Measurements from ENCODE around the gene GPR39.

Gene GPR39

DNA sequence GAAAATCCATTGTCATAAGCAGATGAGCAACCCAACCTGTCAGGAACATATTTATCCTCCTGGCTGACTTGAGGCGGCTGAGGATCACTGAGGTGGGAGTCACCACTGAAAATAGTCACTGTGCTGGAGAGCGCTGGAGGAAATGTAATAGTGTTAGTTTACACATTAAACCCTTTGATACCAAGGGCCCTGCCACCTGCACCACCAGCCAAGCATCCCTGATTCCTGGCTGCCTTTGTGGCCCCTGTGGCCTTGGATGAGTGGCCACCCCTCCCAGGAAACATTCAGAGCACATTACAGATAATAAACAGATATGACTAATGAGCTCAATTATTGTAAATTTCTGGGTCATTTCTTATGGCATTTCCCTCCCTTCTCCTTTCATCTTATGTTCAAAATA lies 147.5 kb downstream of the GPR39 start:
- no peak for DNase-seq (ENCODE audit: low read depth in 2 of 2)

DNA sequence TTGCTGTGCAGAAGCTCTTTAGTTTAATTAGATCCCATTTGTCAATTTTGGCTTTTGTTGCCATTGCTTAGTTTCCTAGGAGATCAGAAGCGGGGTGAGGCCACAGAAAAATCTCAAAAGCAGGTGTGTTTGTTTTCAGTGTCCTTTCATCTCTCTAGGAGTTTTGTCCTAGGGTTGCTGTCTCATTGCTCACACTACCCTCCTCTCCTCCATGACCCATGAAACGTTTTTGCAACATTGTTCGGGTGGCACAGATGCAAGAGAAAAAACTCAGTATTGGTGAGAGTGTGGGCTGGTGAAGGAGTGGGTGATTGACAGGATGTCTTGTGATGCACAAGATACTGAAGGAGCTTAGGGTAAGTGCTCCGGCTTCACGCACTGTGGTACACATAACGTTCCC lies 149.8 kb downstream of the GPR39 start:
- no peak for DNase-seq (ENCODE audit: low read depth in 2 of 2)

DNA sequence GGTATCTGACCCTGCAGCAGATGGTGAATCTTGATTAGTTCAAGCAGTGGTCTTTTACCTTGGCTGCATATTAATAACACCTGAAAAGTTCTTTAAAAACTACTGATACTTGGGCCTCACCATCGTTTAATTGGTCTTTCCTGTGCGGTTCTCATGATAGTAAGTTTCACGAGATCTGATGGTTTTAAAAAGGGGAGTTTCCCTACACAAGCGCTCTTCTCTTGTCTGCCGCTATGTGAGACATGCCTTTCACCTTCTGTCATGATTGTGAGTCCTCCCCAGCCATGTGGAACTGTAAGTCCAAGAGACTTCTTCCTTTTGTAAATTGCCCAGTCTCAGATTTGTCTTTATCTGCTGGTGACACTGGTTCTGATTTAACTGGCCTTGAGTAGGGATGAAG lies 151.1 kb downstream of the GPR39 start:
- DNase-seq (ENCODE audit: low read depth in 2 of 2) = no peak

DNA sequence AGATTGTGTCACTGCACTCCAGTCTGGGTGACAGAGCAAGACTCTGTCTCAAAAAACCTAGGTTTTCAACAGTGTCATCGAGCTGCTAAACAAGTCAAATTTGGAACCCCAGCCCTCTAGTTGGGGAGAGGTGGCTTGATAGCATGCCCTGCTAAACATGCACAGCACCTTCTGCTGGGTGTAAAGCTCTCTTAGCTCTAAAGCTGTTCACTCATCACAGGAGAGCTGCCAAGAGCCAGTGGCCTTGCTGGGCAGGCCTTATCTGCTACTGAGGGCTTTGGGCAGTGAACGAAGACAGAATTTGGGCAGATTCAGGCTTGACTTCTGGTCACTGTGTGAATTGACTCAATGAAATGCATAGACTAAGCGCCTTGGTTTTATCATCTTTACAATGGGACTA lies 152.1 kb downstream of the GPR39 start:
- no peak for DNase-seq (ENCODE audit: low read depth in 2 of 2)

DNA sequence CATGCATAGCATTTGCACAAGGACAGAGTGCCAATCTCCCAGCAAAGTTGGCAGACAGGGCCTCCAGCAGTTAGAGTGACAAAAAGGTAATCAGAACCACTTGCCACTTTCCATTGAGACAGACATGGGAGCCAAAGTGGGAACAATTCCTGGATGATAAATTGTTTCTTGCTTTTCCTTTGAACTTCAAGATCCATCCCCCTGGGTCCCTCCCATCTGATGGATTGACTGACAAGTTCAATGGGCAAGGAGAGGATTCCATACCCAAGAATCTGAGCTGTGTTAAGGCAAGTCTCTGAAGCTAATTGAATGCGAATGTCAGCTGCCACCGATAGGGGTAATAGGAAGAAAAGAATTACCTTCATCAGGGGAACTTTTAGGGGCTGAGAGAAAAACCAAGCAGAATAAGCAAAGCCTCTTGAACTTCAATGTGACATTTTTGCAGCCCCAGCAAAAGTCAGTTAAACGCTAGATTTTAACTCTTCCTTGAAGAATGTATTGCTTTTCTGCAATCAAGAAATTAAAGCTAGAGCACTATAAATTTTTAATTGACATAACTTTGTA lies 156.9 kb downstream of the GPR39 start:
- no peak for DNase-seq (ENCODE audit: low read depth in 2 of 2)

DNA sequence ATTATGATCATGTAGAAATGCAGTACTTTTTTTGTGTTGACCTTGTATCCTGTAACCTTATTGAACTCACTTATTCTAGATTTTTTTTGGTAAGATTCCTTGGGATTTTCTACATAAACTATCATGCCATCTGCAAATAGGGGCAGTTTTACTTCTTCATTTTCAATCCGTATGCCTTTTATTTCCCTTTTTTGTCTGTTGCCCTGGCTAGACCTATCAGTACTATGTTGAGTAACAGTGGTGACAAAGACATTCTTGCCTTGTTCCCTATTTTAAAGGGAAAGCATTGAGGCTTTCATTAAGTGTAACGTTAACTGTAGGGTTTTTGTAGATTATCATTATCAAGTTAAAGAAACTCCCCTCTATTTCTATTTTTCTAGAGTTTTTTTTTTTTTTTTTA lies 161.1 kb downstream of the GPR39 start:
- no peak for DNase-seq (ENCODE audit: low read depth in 2 of 2)

DNA sequence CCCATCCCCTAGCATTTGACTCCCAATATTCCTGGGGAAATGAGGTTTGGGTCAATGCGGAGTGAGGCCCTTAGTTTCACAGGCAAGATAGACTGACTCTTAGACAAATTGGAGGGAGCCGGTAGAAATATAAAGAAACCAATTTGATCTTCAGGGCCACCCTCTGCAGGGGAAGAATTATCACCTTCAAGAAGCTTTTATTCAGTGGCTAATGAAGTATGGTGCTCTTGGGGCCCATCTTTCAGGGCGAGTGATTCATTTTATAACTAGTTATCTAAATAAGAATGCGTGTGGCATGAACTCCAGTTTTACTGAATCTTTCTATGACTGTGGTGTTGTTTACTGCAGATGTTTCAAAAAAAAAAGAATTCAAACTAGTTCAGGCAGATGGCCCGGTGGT lies 165.0 kb downstream of the GPR39 start:
- DNase-seq (ENCODE audit: low read depth in 2 of 2) = no peak

DNA sequence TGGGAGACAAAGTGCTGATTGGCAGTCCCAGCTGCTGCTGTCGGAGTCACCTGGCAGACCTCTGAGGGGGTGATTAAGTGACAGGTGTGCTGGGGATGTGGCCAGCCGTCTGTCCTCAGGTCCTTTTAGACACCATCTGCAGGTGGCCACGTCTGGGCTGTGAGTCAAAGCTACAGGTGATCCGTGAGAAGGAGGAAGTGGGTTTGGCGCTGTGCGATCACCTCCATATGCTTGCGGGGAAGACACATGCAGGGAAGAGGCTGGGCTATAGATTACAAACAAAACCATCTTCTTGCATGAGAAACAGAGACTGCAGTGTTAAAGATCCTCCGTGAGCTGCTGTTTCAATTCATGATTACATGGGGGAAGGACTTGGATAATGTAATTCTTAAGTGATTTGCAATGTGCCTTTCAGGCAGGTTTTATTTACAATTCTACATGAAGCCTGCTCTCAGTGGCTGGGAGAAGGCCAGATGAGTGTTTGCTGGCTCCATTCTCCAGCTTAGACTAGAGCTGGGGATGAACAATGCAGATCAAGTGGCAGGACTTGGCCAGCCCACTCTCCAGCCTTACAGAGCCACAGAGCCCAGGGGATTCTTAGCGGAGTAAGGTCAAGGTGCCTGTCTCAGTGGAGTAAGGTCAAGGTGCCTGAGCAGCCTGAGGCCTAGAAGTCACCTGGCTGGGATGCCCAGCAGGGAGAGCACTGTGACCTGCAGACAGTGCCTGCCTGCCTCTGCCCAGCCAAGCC lies 165.6 kb downstream of the GPR39 start:
- DNase-seq (ENCODE audit: low read depth in 2 of 2) = no peak

DNA sequence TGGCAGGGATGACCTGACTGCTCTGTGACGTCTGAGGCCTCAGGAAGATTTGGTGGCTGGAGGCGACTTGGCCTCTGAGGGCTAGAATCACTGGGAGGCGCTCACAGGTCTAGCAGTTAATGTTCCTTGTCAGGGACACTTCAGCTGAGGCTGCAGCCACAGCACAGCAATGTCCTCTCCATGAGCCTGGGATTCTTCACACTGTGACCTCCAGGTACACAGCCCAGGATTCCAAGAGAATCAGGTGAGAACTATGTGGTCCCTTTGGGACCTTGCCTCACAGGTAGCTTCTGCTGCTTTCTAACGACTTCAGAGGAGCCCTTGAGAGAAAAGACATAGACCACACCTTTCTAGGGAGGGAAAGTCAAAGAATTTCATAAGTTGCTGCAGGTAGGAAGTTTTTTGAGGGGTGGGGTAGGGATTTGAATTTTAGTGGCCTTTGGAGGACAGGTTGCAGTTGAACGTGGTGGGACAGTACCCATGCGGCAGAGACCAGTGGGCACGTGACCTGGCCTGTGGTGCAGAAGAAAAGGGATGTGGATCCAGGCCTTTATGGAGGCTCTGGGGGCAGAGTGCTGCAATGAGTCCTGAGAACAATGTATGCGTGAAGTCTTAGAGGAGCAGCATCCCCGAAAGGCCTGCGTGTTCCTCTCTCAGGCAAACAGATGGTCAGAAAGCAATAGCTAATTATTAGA lies 167.2 kb downstream of the GPR39 start:
- no peak for DNase-seq (ENCODE audit: low read depth in 2 of 2)

DNA sequence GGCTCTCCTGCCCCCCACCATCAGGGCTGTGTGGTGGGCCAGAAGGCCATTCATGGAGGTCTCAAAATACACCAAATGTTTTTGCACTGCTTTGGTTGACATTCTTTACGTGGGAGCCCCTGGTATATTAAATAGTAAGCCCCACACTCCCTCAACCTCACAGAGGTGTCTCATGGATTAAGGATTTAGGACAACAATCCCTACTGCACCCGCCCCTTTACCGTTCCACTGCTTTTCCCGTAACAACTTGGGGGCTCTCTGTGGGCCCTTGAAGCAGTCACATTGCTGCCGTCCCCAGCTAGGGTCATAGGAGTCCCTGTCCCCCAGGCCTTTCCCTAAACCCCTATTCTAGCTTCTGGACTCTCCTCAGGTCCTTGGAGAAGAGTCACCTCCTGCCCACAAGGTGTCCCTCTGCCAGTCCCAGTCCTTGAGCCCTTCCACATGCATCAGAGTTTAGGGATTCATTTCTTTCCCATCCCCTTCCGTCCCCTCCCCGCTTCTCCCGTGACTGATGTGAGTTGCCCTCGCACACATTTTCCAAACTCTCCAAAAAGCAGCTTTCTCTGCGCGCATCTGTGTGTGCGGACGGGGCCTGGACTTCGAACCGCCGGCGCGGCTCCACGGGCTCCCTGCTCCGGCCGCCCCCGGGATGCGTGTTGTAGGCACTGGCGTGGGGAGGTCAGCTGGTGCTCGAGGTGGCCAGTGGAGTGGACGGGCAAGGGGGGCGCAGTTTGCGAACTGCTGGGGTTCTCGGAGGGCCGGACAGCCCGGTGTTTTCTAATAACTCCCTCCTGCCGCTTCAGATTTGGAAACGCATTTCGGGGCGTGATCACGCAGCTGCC lies 168.6 kb downstream of the GPR39 start:
- no peak for DNase-seq (ENCODE audit: low read depth in 2 of 2)

DNA sequence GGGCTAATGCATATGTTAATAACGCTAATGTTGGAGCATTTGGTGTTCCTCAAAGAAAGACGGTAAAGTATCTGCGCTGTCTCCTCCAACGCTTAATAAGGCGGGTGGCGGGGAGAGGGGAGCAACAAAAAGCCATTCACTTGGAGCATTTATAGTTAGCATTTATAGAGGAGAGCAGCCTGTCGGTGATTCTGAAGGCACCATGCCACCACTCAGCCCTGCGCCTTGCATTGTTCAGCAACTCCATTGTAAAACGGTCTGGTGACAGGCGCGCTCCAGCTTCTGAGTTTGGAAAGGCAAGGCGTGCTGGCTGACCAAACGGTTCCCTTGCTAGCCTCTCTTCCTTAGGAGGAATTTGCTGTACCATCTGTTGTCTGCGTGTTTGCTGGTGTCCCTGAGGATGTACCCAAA lies 169.5 kb downstream of the GPR39 start:
- no peak for DNase-seq (ENCODE audit: low read depth in 2 of 2)

DNA sequence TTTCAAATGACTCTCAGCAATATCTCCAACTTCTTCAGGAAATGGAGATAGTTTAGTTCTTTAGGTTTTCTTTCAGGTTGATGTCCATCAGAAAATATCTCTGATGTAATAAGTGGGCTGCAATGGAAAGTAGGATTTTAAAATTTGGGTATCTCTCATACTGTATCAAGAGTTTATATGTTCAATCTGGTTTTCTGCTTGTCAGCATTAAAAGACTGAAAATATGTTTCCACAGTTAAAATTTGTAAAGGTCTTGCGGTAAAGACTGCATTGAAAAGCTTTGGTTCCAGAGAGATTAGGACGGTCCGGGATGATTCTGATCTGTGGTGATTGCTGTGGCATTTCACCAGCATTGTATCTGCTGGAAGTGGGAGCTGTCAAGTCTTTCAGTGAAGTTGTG lies 170.2 kb downstream of the GPR39 start:
- no peak for DNase-seq (ENCODE audit: low read depth in 2 of 2)

DNA sequence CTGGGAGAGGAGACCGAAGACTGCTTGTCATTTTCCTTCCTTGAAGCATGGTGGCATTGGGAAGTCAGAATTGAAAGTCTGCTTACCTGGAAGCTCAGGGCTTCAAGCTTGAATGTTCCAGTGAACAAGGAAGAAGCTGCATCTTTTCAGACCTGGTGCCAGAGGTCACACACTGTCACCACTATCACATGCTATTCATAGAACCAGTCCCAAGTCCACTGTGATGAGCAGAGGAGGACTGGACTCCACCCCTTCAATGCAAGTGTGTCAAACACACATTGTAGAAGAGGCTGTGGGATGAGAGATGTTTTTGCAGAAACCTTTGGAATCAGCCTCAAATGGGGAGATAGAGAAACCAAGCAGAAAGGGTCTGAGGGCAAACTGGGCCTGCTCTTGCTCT lies 172.0 kb downstream of the GPR39 start:
- no peak for DNase-seq (ENCODE audit: low read depth in 2 of 2)

DNA sequence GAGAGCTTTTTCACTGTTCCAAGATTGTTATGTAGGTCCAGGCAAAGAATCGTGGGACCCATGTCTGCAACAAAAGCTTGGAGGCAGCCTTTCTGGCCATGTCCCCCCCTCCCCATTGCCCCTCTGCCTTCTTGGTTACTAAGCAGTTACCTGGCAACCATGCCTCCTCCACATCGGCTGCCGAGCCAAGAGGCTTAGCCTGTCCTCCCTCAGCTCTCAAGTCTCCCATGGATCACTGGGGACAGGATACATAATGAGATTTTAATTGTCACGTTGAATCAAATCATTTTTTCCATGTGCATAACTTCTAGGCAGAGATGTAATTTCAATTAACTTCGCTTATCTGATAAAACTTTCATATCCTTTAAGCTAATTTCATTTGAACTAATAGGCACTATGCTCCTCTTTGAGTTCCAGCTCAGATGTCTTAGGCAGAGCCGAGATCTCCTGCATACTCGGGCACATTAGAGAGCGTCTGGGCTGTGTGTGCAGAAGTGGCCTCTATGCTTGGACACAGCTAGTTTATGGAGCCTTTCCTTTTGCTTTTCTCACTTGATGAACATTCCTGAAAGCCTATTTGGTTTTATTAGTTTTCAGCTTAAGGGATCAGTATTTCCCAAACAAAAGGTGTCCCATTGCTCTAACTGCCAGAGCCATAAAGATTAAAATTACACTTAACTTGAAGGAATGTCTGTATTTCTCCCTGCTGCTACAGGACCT lies 172.7 kb downstream of the GPR39 start:
- no peak for DNase-seq (ENCODE audit: low read depth in 2 of 2)

DNA sequence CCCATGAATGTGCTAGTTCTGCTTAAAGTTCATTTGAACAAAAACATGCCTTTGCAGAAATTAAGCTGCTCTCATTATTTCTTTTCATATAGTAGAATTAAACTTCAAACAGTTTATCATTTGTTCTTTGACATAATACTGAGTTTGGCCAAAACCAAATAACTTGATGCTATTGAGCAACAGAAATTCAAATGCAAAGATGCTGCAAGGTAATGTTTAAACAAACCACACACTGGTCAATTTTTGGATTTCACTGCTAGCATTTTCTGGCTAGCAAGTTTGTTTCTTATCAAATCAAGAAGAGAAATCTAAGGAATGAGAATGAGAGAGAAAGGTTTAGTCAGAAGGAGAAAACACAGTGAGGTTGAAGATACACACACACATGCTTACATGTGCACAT lies 173.4 kb downstream of the GPR39 start:
- DNase-seq (ENCODE audit: low read depth in 2 of 2) = no peak

DNA sequence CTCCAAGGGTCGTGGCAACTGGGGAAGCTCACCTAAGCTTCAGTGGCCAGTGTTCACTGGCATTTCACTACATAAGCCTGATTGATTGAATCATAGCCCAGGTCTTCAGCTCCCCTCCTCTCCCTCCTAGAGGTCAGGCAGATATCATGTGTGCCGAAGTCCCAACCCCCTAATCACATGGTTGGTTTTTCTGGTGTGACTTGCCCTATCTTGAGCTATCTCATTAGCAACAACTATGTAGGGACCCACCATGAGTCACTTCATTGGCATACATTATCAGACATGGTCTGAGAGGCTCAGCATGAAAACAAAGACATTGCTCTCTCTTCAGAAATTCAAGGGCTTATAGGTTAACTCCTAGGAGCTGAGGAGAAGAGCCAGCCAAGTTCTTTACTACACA lies 176.6 kb downstream of the GPR39 start:
- no peak for DNase-seq (ENCODE audit: low read depth in 2 of 2)

DNA sequence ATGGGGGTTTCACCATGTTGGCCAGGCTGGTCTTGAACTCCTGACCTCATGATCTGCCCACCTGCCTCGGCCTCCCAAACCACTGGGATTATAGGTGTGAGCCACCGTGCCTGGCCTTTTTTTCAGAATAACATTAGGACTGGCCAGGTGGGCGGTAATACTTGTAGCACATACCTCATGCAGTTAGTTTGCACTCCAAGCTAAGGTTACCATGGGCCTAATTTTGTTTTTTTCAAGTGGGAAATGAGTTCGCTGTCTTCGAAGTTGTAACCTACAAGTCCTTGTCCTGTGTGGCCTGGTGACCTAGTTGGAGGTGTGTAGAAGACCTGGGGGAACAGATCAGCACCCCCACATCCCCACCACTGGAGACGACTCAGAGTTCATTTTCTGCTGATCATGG lies 178.6 kb downstream of the GPR39 start:
- DNase-seq (ENCODE audit: low read depth in 2 of 2) = no peak

DNA sequence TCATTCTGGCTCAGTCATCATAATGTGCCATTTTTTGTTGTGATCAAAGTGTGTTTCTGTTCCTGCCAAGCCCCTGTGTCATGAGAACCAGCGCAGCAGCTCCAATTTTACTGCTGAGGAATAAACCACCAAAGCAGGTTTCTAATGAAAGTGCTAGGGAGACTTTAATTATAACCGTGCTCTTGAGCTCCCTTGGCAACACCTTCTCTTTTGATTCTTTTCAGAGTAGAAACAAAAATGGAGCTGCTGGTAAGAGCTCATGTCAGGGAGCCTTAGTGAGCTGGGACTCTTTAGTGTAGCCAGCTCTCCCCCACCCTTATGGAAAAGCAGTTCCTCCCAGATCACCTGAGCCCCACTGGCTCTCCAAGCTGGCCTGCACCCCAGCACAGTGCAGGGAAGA lies 179.1 kb downstream of the GPR39 start:
- no peak for DNase-seq (ENCODE audit: low read depth in 2 of 2)

DNA sequence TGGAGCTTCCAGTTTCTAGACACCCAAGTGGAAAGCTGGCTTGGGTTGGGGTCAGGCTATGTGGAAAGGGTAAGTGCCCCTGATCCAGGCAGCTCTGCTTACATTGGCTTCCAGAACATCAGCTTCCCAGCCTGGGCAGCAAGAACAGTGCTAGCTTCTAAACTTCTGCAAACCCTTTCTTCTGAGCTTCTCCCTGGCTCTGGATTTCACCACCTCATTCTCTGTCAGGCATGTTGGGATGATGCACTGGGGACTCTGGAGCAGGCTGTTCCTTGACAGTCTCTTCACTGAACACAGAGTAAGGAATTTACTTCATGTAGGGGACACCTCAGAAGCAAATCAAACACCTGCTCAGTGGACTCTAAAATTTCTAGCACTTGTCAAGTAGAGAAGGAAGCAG lies 180.6 kb downstream of the GPR39 start:
- DNase-seq (ENCODE audit: low read depth in 2 of 2) = no peak

DNA sequence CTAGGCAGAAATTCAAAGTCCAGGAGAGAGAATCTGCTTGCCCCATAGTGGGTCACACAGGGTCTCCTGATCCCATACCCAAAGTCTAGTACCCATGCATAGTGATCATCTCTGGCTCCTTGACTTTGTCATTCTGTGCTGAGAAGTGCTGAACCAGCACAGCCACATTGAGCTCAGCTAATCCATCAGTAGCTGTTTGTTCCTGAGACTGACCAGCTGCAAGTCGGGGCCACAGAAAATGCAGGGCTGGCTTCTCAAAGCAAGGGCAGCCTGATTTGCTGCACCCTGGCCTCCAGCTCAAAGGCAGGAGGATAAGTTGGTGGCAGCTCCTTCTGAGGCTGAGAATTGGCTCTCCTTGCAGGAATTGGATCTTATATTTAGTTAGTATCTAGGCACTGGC lies 181.2 kb downstream of the GPR39 start:
- no peak for DNase-seq (ENCODE audit: low read depth in 2 of 2)

DNA sequence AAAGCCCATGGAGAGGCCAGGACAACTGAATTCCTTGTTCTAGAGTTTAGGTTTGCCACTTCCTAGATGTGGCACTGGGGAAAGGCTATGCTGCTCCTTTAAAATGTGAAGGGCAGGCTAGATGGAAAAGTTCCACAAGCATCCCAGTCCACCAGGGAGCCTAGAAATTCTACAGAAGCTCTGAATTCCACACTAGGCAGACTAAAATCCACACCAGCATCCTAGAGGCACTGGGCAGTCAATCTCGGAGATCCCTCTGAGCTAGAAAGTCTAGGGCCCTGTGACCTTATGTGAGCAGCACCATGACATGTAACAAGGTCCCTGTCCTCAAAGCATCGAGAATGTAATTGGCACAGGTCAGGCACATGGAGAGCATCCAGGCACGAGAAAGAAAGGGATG lies 181.9 kb downstream of the GPR39 start:
- no peak for DNase-seq (ENCODE audit: low read depth in 2 of 2)

DNA sequence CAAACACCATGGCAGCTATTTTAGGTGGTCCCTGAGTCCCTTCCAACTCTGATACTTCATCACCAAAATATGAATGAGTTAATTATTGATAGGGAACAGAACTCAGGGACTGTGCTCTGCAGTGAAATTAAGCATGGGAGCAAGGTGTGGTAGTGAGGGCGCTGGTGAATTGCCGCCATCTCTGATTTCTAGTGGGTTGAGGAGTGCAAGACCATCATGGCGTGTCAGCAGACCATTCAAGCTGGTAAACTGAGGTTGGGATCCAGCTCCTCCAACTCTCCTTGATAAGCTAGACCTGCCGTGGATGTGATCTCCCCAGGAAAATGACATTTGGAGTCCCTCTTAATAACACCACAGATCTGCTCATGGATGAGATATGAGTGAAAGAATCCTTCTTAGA lies 183.0 kb downstream of the GPR39 start:
- DNase-seq (ENCODE audit: low read depth in 2 of 2) = no peak

Measured in stimulated activated CD4-positive, alpha-beta T cell treated with anti-CD3 and anti-CD28 coated beads, Interleukin-1b, Interleukin-23, amount 100 ng/mL, for 4 hours (primary cell).